MM.1S (cell line): ENCODE results near the gene SIDT1.
A peak's percentile ranks its signal among the peaks of the same experiment; 100 is the strongest.

ENCODE experiments used
- DNase-seq: peaks from one replicate; pipeline ENCODE4 v3.0.0-alpha.2; 2015
- H2AFZ ChIP-seq: fragments of 300-600 bp; sonication (generic); 2 replicates; pipeline ENCODE4 v1.6.0; 2016; ENCODE audit warnings: antibody characterized with exemption, low read length
- H3F3A ChIP-seq: fragments of 300-600 bp; sonication (generic); 2 replicates; pipeline ENCODE4 v1.6.1; 2016; ENCODE audit warnings: mild to moderate bottlenecking, antibody characterized with exemption, low read length, moderate library complexity, mixed read lengths; ENCODE audit not compliant: insufficient read depth
- H3K27ac ChIP-seq: fragments of 300-600 bp; sonication (generic); 2 replicates; pipeline ENCODE4 v1.5.1; 2016; ENCODE audit warnings: mild to moderate bottlenecking, low read length
- H3K27me3 ChIP-seq: fragments of 300-600 bp; sonication (generic); replicated peaks from 2 replicates; pipeline ENCODE4 v1.6.0; 2016; ENCODE audit warnings: low read length; ENCODE audit not compliant: insufficient read depth
- H3K36me3 ChIP-seq: fragments of 300-600 bp; sonication (generic); replicated peaks from 2 replicates; pipeline ENCODE4 v1.6.1; 2016; ENCODE audit warnings: mild to moderate bottlenecking, low read length, mixed read lengths; ENCODE audit not compliant: insufficient read depth
- H3K4me1 ChIP-seq: fragments of 300-600 bp; sonication (generic); 2 replicates; pipeline ENCODE4 v1.6.1; 2016; ENCODE audit warnings: low read length, mixed read lengths
- H3K4me2 ChIP-seq: fragments of 300-600 bp; sonication (generic); 2 replicates; pipeline ENCODE4 v1.6.0; 2016; ENCODE audit warnings: low read depth, low read length
- H3K4me3 ChIP-seq: fragments of 300-600 bp; sonication (generic); 2 replicates; pipeline ENCODE4 v1.5.1; 2016; ENCODE audit warnings: low read length, mixed read lengths
- H3K79me2 ChIP-seq: fragments of 300-600 bp; sonication (generic); 2 replicates; pipeline ENCODE4 v1.6.1; 2016; ENCODE audit warnings: mixed run types, low read length, mixed read lengths
- H3K9ac ChIP-seq: fragments of 300-600 bp; sonication (generic); 2 replicates; pipeline ENCODE4 v1.6.1; 2016; ENCODE audit warnings: low read length, mixed read lengths
- H3K9me2 ChIP-seq: fragments of 300-600 bp; sonication (generic); replicated peaks from 2 replicates; pipeline ENCODE4 v1.6.1; 2016; ENCODE audit warnings: mild to moderate bottlenecking, low read length, mixed read lengths; ENCODE audit not compliant: insufficient read depth
- H3K9me3 ChIP-seq: fragments of 300-600 bp; sonication (generic); replicated peaks from 2 replicates; pipeline ENCODE4 v1.6.1; 2016; ENCODE audit warnings: mild to moderate bottlenecking, low read length, mixed read lengths; ENCODE audit not compliant: insufficient read depth
- H4K20me1 ChIP-seq: fragments of 300-600 bp; sonication (generic); 2 replicates; pipeline ENCODE4 v1.6.1; 2016; ENCODE audit warnings: mild to moderate bottlenecking, low read length, moderate library complexity, mixed read lengths; ENCODE audit not compliant: insufficient read depth
- EZH2 ChIP-seq: fragments of 300-600 bp; sonication (generic); optimal IDR thresholded peaks from 2 replicates; pipeline ENCODE3; 2017; ENCODE audit warnings: low read depth, mild to moderate bottlenecking, antibody characterized with exemption, low read length, mixed read lengths
- EZH2phosphoT487 ChIP-seq: fragments of 300-600 bp; sonication (generic); IDR thresholded peaks from 2 replicates; pipeline ENCODE4 v1.6.1; 2018; ENCODE audit warnings: antibody characterized with exemption, low read length
- TF ChIP-seq, protein P1 (sequence below): fragments of 300-600 bp; sonication (generic); IDR thresholded peaks from 2 replicates; pipeline ENCODE4 v1.5.1; 2016; ENCODE audit warnings: antibody characterized with exemption, low read length, mixed read lengths

The SIDT1 gene

DNA sequence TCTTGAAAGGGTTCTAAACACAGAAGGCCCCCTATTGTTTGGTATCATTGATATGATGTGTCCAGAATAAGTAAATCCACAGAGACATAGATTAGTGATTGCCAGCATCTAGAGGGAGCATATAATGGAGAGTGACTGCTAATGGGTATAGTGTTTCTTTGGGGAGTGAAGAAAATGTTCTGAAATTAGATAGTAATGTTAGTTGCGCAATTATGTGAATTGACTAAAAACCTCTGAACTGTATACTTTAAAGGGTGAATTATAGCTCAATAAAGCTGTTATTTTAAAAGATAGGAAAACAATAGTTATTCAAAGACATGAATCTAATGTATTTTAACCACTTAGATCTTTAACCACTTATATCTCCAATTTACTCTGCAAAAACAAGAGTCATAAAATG is 23.4 kb upstream of the SIDT1 start:
- DNase-seq: no peak
- H3F3A ChIP-seq: no peaks in the 10 kb centered on the region
- H2AFZ ChIP-seq: no peak overlapping the region
- H4K20me1 ChIP-seq: no peaks in the 10 kb centered on the region
- H3K9me3 ChIP-seq: no peaks in the 10 kb centered on the region
- H3K4me3 ChIP-seq: no peak overlapping the region
- peaks cover 47% of the 10 kb centered on the region for H3K79me2 ChIP-seq
- H3K4me1 ChIP-seq: peaks cover 6% of the 10 kb centered on the region; the same call in 1 of the 2 replicates
- no peaks in the 10 kb centered on the region for H3K36me3 ChIP-seq
- H3K4me2 ChIP-seq: no peak overlapping the region
- TF ChIP-seq EZH2 (no peak), EZH2phosphoT487 (no peak)
- TF ChIP-seq, protein P1, sequence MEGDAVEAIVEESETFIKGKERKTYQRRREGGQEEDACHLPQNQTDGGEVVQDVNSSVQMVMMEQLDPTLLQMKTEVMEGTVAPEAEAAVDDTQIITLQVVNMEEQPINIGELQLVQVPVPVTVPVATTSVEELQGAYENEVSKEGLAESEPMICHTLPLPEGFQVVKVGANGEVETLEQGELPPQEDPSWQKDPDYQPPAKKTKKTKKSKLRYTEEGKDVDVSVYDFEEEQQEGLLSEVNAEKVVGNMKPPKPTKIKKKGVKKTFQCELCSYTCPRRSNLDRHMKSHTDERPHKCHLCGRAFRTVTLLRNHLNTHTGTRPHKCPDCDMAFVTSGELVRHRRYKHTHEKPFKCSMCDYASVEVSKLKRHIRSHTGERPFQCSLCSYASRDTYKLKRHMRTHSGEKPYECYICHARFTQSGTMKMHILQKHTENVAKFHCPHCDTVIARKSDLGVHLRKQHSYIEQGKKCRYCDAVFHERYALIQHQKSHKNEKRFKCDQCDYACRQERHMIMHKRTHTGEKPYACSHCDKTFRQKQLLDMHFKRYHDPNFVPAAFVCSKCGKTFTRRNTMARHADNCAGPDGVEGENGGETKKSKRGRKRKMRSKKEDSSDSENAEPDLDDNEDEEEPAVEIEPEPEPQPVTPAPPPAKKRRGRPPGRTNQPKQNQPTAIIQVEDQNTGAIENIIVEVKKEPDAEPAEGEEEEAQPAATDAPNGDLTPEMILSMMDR: no peak
- H3K27me3 ChIP-seq: no peaks in the 10 kb centered on the region
- no peak overlapping the region for H3K27ac ChIP-seq
- no peaks in the 10 kb centered on the region for H3K9me2 ChIP-seq
- H3K9ac ChIP-seq: no peak overlapping the region

DNA sequence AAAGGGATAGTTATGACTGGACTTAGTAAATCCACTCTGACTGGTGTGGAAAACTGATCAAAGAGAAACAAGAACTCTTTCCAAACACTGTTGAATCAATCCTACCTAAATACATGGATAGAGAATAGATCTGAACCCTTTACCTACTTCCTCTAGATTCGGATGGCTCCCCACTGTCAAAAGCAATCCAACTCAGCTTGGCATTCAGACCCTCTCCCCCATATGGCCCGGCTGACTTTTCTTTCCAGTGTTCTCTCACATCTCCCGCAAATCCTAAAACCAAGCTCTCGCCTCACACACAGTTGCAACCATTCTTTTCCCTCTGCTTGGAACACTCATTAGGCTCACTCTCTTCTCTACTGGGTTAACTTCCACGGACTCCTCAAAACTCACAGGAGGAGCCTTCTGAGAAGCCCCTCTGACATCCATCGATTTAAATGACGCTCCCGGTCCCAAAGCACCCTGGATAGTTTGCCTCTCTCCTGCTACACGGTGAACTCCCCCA is 18.0 kb upstream of the SIDT1 start:
- no peaks in the 10 kb centered on the region for H3K9me2 ChIP-seq
- H3F3A ChIP-seq: peaks cover 8% of the 10 kb centered on the region
- H3K27ac ChIP-seq: peak overlapping the region; percentile 93
- no peaks in the 10 kb centered on the region for H3K9me3 ChIP-seq
- peak overlapping the region; percentile 86 for H3K9ac ChIP-seq
- H3K4me2 ChIP-seq: peak overlapping the region; percentile 75
- H3K79me2 ChIP-seq: peaks cover 37% of the 10 kb centered on the region
- peak overlapping the region; percentile 98 for H2AFZ ChIP-seq
- no peaks in the 10 kb centered on the region for H3K36me3 ChIP-seq
- 0 out of 2 replicates have a peak, but pooled peaks cover 4% of the 10 kb centered on the region for H3K27me3 ChIP-seq
- H3K4me3 ChIP-seq: peak overlapping the region; percentile 95
- DNase-seq: no peak
- no peaks in the 10 kb centered on the region for H4K20me1 ChIP-seq
- peaks cover 8% of the 10 kb centered on the region; the same call in 1 of the 2 replicates for H3K4me1 ChIP-seq
- TF ChIP-seq EZH2 (no peak), EZH2phosphoT487 (no peak)
- TF ChIP-seq, protein P1: no peak

DNA sequence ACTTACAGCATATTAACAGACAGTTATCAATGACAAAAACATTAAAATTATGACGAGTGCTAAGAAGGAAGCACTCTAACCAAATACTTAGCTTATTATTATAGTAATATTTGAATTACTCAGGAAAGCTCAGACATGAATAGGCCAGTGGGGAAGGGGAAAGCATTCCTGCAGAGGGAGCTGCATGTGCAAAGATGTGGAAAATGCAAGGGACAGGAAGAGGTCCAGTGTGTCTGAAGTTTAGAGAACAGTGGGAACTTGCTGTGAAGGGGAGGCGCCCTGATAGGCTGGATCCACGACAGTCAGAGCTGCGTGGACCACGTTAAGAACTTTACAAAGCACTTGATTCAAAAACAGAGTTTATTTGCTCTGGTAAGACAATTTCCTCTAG is 16.2 kb upstream of the SIDT1 start:
- Histone ChIP-seq H3K27ac (no peak overlapping the region), H3K4me3 (no peak overlapping the region), H3K4me2 (no peak overlapping the region; the same call in 1 of the 2 replicates), H3F3A (peaks cover 8% of the 10 kb centered on the region), H3K9me2 (no peaks in the 10 kb centered on the region), H3K9me3 (no peaks in the 10 kb centered on the region), H2AFZ (no peak overlapping the region), H4K20me1 (no peaks in the 10 kb centered on the region), H3K4me1 (peaks cover 8% of the 10 kb centered on the region; the same call in 1 of the 2 replicates), H3K27me3 (0 out of 2 replicates have a peak, but pooled peaks cover 4% of the 10 kb centered on the region), H3K9ac (no peak overlapping the region), H3K36me3 (no peaks in the 10 kb centered on the region), H3K79me2 (peaks cover 30% of the 10 kb centered on the region)
- no peak for DNase-seq
- TF ChIP-seq, protein P1: no peak
- TF ChIP-seq EZH2phosphoT487 (no peak), EZH2 (no peak)
